Adrenal gland (tissue), 12 donors: ENCODE results near the gene PTPN14. TPM values are rescaled to one million over a fixed set of nuclear protein-coding genes. Genes with fewer than 3 reads are reported as not detected.

Experiments used
- DNase-seq, 7 donors: peaks; one replicate each; pipeline ENCODE4 v3.0.0-alpha.2; 2019 to 2020
- H3K27ac ChIP-seq, 5 donors: fragments of 200-600 bp; sonication (generic) in 4 of 5; 1 replicate in 3 of 5; 2 replicates in 2 of 5; pipeline versions ENCODE4 v1.5.1 to v1.8.0; 2016 to 2020; ENCODE audit warnings: mild to moderate bottlenecking in 1 of 5
- H3K27me3 ChIP-seq: fragments of 200-600 bp; 2 replicates; pipeline ENCODE4 v1.8.0; 2021
- H3K36me3 ChIP-seq, 2 donors: fragments of 200-600 bp; replicated peaks in 1 of 2; 1 replicate in 1 of 2; 2 replicates in 1 of 2; pipeline versions ENCODE4 v1.5.1 to v1.8.0; 2018 to 2022
- H3K4me1 ChIP-seq, 2 donors: fragments of 200-600 bp; replicated peaks in 1 of 2; 1 replicate in 1 of 2; 2 replicates in 1 of 2; pipeline versions ENCODE4 v1.5.1 to v1.8.0; 2018 to 2021
- H3K4me3 ChIP-seq, 4 donors: fragments of 200-600 bp; sonication (generic) in 3 of 4; one replicate each; pipeline ENCODE4 v1.5.1; 2016 to 2018
- H3K9me3 ChIP-seq, 3 donors: fragments of 200-600 bp; sonication (generic) in 1 of 3; replicated peaks in 1 of 3; 1 replicate in 2 of 3; 2 replicates in 1 of 3; pipeline versions ENCODE4 v1.5.1 to v1.8.0; 2016 to 2021
- CTCF ChIP-seq, 6 experiments: fragments of 450-650 bp in 4 of 6; fragments of 200-600 bp in 2 of 6; sonication (generic) in 1 of 6; IDR thresholded peaks; 1 replicate in 5 of 6; 2 replicates in 1 of 6; pipeline versions ENCODE4 v1.5.1 to v1.8.0; 2016 to 2021; ENCODE audit warnings: antibody characterized with exemption in 6 of 6, mild to moderate bottlenecking in 2 of 6, moderate library complexity in 1 of 6
- POLR2A ChIP-seq, 2 donors: fragments of 450-650 bp; IDR thresholded peaks; one replicate each; pipeline ENCODE4 v1.6.1; 2017; ENCODE audit warnings: antibody characterized with exemption in 2 of 2, mild to moderate bottlenecking in 2 of 2, moderate library complexity in 1 of 2
- WGBS, 4 donors: extraction: QIAGEN DNeasy Blood & Tissue Kit in 2 of 4; methylation state at CpG; one replicate each; pipeline versions ENCODE4 v1.1.5 to v1.1.7; 2013 to 2017; 5-methylcytosine and 5-hydroxymethylcytosine counted together
- intact Hi-C, 2 donors: fragments of 100-400 bp; cut with DNase I; formaldehyde crosslinking; loops; one replicate each; pipeline versions ENCODE4 v1.14.1 to v1.15.0; 2022 to 2023
- polyA plus RNA-seq, 3 donors: library from polyadenylated mRNA; stranded (reverse); fragments of 200-250 nt in 2 of 3; fragments of 350-450 nt in 1 of 3; fragmentation: Illumina TruSeq in 1 of 3; extraction: RNeasy Lipid Tissue Mini Kit (QIAGEN cat#74804) in 1 of 3; gene quantifications; one replicate each; pipeline ENCODE4 v1.2.3, GENCODE V29; 2013 to 2014
- total RNA-seq, 9 donors: library from RNA; depleted of rRNA in 4 of 9; stranded (reverse); fragments of >200 nt in 4 of 9; fragments of 120-200 nt in 1 of 9; fragmentation: NEBNext Ultra II Directional in 1 of 9; extraction: Animal tissue kit (Norgen Biotek cat#: 25700) in 1 of 9; gene quantifications; one replicate each; pipeline versions ENCODE4 v1.1.0 to v1.2.4, GENCODE V29; 2013 to 2023
- donor health status: healthy with polysubstance abuse.
- donor health status: Bipolar disorder and iron deficiency.
- donor health status: DM: yes; HTN: yes; CAD: no.
- donor health status: DM: no; HTN: no; CAD: no.
- donor health status: DM: no; HTN: no; CAD: no.
- donor health status: DM: yes; HTN: yes; CAD: no.

PTPN14 gene
- total and polyA plus RNA-seq, 12 donors: 7.9 to 96.2 (median 32.0) TPM

- Histone ChIP-seq H3K27me3 (no peaks in the 10 kb centered on the region), H3K4me1 (peaks cover 9 to 14% of the 10 kb centered on the region in 2 donors), H3K4me3 (no peak overlapping the region), H3K27ac (no peak overlapping the region), H3K36me3 (no peaks in the 10 kb centered on the region), H3K9me3 (no peaks in the 10 kb centered on the region)
- no peak for DNase-seq
- intact Hi-C loops: no loop called here
- TF ChIP-seq POLR2A (IDR thresholded peaks at IDR 0.05) (no peak), CTCF (IDR thresholded peaks at IDR 0.05) (no peak)
- WGBS, 4 donors: 87 to 91% (median 89%) methylated on average over 6 of the region's 6 CpGs
Measured at GRCh38 chr1:214516434-214517326, 34.7 kb downstream of the PTPN14 start.

- DNase-seq: no peak
- peaks cover 9 to 14% of the 10 kb centered on the region in 2 donors for H3K4me1 ChIP-seq
- TF ChIP-seq CTCF (IDR thresholded peaks at IDR 0.05) (no peak), POLR2A (IDR thresholded peaks at IDR 0.05) (no peak)
- whole genome bisulfite sequencing, 4 donors: 45 to 55% (median 46%) methylated on average over 3 of the region's 3 CpGs
- no peaks in the 10 kb centered on the region for H3K27me3 ChIP-seq
- no peaks in the 10 kb centered on the region for H3K36me3 ChIP-seq
- no peaks in the 10 kb centered on the region for H3K9me3 ChIP-seq
- intact Hi-C loops: no loop called here
- H3K27ac ChIP-seq: no peak overlapping the region
- no peak overlapping the region for H3K4me3 ChIP-seq
Measured at GRCh38 chr1:214515544-214516433, 35.6 kb downstream of the PTPN14 start.

- Histone ChIP-seq H3K36me3 (no peaks in the 10 kb centered on the region), H3K4me3 (no peak overlapping the region), H3K9me3 (no peaks in the 10 kb centered on the region), H3K27me3 (no peaks in the 10 kb centered on the region), H3K27ac (peak overlapping the region in 1 of 5 donors; percentile 8), H3K4me1 (peaks cover 9 to 14% of the 10 kb centered on the region in 2 donors)
- TF ChIP-seq POLR2A (IDR thresholded peaks at IDR 0.05): no peak
- 46 to 67% (median 64%) methylated on average over 8 of the region's 8 CpGs for WGBS, 4 donors
- DNase-seq: no peak
- intact Hi-C loops: no loop called here
Measured at GRCh38 chr1:214514819-214515383, 36.5 kb downstream of the PTPN14 start.

- H3K36me3 ChIP-seq: no peaks in the 10 kb centered on the region
- H3K9me3 ChIP-seq: no peaks in the 10 kb centered on the region
- DNase-seq: peak in 3 of 7 donors; percentile 22 to 48 (median 27)
- no peak for TF ChIP-seq POLR2A (IDR thresholded peaks at IDR 0.05)
- no peak for TF ChIP-seq CTCF (IDR thresholded peaks at IDR 0.05)
- WGBS, 4 donors: 64 to 90% (median 73%) methylated on average over 4 to 9 of the region's 9 CpGs
- no peak overlapping the region for H3K27ac ChIP-seq
- no peaks in the 10 kb centered on the region for H3K27me3 ChIP-seq
- peaks cover 9 to 14% of the 10 kb centered on the region in 2 donors for H3K4me1 ChIP-seq
- intact Hi-C loops: no loop called here
- H3K4me3 ChIP-seq: no peak overlapping the region
Measured at GRCh38 chr1:214514032-214514818, 37.2 kb downstream of the PTPN14 start.
